GM12874 (cell line): ENCODE results near the gene MINDY4B.

Experiments used
- TF ChIP-seq, protein P1 (sequence below): IDR thresholded peaks from 2 replicates; pipeline ENCODE4 v1.5.1; 2011; ENCODE audit warnings: low read depth, mild to moderate bottlenecking, control low read depth, low read length, moderate library complexity; ENCODE audit not compliant: insufficient read depth

MINDY4B gene

DNA sequence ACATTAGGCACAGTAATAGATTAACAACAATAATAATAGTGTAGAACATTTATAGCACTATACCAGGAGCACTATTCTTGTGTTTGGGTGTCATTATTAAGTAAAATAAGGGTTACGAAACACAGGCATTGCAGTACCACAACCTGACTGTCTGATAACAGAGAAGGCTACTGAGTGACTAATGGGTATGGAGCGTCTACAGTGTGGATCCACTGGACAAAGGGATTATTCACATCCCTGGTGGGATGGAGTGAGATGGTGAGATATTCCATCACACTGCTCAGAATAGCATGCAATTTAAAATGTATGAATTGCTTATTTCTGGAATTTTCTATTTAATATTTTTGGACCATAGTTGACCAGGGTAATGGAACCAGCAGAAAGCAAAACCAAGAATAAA, 18.2 kb downstream of the MINDY4B start:
- TF ChIP-seq, protein P1, sequence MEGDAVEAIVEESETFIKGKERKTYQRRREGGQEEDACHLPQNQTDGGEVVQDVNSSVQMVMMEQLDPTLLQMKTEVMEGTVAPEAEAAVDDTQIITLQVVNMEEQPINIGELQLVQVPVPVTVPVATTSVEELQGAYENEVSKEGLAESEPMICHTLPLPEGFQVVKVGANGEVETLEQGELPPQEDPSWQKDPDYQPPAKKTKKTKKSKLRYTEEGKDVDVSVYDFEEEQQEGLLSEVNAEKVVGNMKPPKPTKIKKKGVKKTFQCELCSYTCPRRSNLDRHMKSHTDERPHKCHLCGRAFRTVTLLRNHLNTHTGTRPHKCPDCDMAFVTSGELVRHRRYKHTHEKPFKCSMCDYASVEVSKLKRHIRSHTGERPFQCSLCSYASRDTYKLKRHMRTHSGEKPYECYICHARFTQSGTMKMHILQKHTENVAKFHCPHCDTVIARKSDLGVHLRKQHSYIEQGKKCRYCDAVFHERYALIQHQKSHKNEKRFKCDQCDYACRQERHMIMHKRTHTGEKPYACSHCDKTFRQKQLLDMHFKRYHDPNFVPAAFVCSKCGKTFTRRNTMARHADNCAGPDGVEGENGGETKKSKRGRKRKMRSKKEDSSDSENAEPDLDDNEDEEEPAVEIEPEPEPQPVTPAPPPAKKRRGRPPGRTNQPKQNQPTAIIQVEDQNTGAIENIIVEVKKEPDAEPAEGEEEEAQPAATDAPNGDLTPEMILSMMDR: no peak

DNA sequence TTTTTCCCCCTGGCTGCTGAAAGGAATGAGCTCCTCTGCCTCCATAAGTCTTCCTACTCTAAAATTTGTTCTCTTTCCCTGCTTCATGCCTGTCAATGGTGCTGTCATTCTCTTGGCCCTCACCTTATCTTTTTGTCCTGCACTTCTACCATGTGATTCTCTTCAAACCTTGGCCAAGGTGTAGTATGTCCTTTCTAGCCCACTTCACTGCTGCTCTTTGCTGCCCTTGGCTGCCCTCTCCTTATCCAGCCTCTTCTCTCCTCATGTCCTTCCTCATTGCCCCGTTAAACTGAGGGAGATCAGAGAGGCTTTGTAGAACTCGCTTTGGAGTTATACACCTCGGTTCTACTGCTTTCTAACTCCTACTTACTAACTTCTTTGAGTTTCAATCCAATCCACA, 19.7 kb downstream of the MINDY4B start:
- TF ChIP-seq, protein P1: no peak

DNA sequence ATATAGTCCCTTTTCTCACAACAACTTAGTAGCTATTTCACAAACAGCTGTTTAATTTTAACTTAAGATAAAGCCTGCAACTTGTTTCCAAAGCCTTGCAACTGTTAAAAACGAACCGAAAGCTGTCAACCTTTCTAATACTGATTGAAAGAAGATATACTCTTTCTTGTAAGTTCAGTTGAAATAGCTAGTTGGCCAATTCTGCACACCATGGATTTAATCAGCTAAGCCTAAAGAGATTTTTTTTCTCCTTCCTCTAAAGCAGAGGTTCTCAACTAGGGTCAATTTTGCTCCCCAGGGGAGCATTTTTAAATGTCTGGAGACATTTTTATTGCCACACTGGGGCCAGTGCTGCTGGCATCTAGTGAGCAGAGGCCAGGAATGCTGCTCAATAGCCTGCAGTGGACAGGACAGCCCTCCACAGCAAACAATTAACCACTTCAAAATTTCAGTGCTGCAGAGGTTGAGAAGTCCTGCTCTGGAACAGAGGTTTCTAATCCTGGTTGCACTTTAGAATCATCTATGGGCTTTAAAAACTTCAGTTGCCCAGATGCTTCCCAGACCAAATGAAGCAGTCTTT, 26.2 kb downstream of the MINDY4B start:
- TF ChIP-seq, protein P1: no peak

DNA sequence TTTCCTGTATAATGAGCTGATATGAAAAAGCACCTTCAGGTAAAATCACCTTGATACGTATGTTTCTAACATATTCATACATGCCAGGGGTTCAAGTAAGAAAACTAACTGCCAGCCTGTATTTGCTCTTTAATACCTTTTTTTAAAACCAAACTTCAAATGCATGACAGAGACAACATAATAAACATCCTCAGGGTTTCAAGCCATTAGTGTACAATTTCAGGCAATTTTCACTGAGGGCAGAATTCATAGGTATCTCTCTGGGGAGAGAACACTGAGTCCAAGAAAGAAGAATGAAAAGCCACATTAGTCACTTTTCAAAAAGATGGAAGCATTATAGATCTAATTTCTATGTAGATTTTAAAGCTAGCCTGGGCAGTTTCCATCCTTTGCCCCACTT, 26.9 kb downstream of the MINDY4B start:
- TF ChIP-seq, protein P1: no peak

DNA sequence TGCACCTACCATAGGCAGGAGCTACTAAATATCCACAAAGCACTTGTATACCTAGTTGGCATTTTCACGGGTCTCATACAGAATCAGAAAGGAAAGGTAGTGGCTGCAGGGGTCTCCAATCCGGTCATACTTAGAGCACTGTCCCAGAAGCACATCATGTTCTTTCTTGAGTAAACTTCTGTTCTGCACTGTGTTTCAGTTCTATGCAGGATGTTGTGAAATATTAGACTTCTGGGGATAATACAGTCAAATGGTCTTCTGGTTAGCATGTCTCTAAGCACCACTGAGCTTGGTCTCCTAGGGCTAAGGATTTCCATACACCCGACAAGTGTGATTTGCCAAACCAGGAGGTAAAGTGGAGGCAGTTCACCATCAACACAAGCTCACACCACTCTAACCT, 27.9 kb downstream of the MINDY4B start:
- TF ChIP-seq, protein P1: no peak

DNA sequence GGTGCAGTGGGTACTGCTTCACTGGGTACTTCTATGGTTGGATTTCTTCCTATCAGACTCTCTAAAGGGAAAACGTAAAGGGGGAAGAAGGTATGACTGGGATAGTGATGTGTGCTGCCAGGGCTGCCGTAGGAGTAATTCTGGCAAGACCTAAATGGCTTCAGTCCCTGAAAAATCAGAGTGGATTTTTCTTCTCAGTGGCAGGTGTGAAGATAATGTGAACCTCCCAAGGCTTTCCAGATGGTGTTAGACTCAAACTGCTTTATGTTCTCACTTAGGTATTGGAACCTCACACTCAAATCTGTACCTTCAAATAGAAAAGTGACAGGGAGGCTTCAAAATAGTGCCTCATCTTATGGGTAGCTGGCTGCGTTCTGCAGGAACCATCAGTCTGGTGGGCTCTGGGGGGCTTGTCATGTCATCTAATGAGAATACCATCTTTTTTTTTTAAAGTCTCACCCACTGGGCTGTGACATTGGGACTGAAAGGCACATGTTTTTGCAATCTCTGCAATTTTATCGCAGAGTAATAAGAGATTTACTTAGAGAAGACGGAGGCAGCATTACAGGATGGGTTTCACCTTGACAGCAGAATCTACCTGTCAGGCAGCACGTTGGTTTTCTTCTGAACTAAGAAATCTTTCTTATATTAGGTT, 28.5 kb downstream of the MINDY4B start:
- TF ChIP-seq, protein P1: no peak

DNA sequence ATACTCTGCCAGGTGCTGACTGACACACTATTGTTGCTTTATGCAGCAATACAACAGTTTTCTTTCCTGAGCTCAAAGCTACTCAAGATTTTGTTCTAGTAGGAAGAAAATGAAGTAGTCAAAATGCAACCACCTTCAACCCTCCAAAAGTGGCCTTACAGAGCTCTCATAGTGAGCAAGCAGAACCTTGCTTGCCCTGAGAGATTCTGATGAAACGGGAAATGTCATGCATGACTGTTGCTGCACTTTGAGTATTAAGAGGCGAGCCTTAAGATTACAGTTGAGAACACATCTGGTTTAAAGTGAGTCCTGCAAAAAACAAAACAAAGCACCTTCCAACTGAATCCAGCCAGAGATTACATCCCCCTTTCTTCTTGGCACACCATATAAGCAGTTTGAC, 29.7 kb downstream of the MINDY4B start:
- TF ChIP-seq, protein P1: no peak
